Measurements from ENCODE around the gene CYP3A5.

DNA sequence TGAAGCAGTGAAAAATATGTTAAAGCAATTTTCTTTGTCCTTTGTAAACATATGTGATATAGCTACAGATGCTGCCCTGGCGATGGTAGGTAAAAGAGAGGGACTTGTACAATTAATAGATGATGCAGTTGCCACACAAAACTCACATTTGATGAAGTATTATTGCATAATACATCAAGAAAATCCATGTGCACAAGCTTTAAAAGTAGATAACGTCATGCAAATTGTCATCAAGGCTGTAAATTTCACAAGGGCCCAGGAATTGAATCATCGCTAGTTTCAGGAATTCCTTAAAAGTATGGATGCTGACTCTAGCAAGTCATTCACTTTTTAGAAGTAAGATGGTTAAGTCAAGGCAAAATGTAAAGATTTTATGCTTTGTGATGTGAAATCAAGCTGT is 10.0 kb downstream of the CYP3A5 start:
- TF ChIP-seq PBX3 (IDR thresholded peaks at IDR 0.05) (no peak), CBX2 (IDR thresholded peaks at IDR 0.05; ENCODE audit: borderline replicate concordance, low read depth) (no peak), CTCF (IDR thresholded peaks at IDR 0.05) (no peak), CEBPB (IDR thresholded peaks at IDR 0.05) (no peak), KDM1A (IDR thresholded peaks at IDR 0.05; ENCODE audit: low read depth) (no peak), POLR2A (IDR thresholded peaks at IDR 0.05; ENCODE audit: low read length) (no peak)

Data from A549 (cell line).